NCI-H460 (cell line): Measurements from ENCODE around the gene PRKN. TPM values are rescaled to one million over a fixed set of nuclear protein-coding genes. Genes with fewer than 3 reads are reported as not detected.
"Not testable (repeated sequence)": the region's sequence is repeated elsewhere in the genome, so short reads cannot be mapped to it uniquely, and the experiment has no call there.

Experiments
- DNase-seq: peaks from one replicate; pipeline ENCODE4 v3.0.0-alpha.2; 2016; ENCODE audit warnings: low read depth; ENCODE audit errors: extremely low read depth
- total RNA-seq: library from RNA; depleted of rRNA; stranded (reverse); fragments of >200 nt; shearing (Covaris generic); gene quantifications from 2 replicates; pipeline ENCODE4 v1.2.3, GENCODE V29; 2014

The PRKN gene
- total RNA-seq, 1 experiment from 2014 or later: 20.4 TPM

DNA sequence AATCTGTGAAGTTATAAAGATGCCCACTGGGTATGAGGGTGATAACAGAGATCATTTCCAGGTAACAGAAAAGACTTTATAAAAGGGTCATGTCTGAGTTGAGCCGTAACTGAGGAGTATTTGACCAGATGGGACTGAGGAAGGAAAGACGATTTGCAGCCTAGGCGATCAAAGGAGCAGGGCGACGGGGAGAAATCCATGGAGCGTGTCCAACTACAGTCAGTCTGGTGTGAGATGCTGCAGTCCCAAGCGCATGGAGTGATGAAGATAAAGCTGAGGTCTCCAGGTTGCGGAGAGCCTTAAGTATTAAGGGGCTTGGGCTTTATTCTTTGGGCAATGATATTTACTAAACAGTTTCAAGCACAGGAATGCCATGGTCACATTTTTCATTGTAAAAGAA lies 166.7 kb downstream of the PRKN start:
- no peak for DNase-seq

DNA sequence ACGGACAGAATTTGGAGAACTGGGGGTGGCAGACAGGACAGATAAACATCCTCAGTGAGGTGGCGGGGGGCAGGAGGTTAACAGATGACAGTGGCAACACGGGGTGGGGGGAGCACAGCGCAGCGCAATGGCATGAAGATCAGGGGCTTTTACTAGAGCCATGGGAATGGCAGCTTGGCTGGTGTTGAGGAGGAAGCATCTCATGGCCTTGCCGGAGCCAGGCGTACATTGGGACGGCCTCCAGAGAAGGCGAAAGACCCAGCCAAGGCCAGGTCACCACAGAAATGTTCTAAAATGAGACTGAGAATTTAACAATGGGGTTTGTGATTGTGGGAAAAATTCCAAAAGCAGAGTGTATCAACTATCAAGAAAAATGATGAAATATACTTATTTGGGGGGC lies 173.0 kb downstream of the PRKN start:
- no peak for DNase-seq

DNA sequence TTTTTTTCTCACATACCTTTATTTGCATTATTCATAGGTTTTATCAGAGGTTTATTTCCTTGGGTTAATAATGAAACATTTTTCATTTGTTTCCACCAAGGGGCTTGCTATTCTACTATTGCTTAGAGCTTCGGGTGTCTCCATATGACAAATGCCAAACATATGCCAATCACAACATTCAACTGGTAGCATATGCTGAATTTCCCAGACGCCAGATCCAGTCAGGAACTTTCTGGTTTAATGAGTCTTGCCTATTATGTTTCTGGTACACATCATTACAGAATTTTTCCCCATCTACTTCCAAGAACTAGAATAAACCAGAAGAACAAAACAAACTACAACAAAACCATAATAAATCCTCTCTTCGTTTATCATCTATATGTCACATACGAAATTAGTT lies 180.7 kb downstream of the PRKN start:
- no peak for DNase-seq

DNA sequence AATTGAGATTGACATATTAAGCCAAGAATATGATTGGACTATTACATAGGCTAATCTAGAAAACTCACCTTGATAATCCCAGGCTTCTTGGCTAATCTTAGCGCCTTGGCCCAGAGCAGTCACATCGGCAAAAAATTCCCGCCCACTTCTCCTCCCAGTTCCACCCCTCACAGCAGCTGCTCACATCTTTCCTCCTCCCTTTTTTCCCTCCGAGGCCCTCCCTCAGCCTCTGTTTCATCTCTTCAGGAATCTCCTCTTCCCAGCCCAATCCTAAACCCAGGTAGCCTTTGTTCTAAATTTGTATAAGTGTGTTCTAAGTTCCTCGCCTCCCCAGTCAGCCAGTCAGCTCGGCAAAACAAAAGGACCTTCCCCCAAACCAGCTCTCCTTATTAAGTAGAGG lies 184.3 kb downstream of the PRKN start:
- no peak for DNase-seq

DNA sequence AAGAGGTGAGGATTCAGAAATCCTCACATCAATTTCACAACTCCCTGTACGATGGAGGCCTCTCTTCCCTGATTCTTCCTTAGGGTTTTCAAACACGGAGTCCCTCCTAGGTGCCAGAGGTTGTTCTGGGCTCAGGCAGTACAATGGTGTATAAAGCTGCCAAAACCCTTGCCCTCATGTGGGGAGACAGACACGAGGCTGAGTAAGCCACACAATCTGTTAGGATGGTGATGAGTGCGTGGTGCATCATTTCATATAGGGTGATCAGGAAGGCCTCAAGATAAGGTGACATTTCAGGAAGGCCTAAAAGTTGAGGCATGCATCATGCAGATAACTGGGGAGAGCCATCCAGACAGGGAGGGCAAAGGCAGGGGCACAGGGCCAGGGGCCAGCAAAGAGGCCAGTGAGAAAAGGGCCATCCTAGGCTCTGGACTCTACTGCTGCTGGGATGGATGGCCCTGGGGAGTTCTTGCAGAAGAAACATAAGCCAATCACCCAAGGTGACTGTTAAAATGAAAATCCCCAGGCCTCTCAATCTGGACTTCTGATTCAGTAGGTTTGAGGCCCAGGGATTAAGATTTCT lies 186.5 kb downstream of the PRKN start:
- DNase-seq: no peak

DNA sequence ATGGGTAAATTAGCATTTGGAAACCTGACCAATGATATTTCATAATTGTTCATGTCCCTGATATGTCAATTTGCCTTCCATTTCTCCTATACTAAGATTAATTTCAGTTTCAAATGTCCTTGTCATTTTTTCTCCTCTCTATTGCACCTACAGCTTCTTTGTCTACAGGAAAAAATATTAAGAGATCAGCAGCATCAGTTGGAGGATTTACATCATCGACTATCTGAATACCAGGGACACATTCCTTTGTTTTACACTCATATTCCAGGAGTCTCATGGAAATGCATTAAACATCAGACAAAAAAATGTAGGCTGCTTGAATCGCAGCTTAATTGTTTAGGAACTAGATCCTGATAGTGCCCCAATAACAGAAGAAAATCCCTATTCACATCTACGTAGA lies 188.2 kb downstream of the PRKN start:
- no peak for DNase-seq

DNA sequence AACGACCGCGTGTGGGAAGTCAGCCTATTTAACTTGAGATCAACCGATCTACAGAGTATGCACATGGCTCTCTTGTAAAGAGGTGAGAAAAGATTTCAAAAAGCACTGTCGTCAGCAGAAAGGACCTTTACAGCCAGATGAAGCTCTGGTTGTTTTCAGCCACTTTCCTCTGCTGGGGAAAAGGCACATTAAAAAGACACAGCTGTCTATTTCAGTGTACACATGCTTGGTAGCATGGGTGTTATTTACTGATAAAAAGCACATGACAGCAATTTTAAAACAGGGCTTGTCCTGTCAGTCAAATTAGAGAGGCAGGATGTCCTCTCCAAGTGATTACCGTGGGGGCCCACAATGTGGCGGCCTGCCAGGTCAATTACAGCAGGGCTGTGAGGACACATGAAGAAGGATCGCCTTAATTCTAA lies 188.9 kb downstream of the PRKN start:
- DNase-seq: no peak

DNA sequence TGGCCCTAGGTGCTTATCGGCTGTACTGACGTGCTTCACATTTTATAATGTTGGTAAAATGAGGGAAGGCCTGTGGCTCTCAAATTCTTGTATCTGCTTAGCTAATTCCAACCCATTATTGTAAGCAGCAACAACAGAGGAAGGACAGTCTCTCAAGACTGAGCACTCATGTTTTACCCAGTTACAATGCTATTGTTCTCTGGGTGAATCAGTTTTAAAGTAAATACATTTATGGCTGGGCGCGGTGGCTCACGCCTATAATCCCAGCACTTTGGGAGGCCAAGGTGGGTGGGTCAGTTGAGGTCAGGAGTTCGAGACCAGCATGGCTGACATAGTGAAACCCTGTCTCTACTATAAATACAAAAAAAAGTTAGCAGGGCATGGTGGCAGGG lies 194.6 kb downstream of the PRKN start:
- no peak for DNase-seq

DNA sequence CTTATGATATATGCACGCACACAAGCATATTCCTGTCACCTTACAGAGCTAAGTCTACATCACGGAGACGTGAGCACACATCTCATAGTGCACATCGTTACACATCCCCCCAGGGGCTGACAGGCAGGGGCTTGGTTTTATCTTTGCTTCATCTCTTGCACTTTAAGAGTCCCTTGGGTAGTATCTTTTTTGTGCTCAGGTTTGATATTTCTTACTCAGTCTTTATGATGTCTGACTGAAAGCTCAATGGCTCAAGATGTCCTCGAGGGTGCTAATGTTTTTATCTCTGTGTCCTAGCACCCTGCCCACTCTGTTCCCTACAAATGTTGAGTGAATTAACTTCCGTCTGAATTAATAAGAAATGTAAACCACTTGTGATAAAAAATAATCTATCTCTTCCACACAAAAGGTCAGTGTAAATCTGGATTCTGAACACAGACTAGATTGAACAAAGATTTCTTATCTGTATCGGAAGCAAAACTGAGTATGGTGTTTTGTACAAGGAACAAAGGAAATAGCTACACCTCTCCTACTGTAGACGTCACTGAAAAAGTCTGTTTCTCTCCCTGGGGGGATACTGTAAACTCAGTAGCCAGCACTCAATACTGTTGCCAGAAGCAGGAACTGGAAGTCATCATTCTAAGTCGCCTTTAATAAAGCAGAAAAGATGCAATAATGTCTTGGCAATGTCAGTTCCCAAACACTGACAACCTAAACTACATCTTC lies 195.1 kb downstream of the PRKN start:
- no peak for DNase-seq

DNA sequence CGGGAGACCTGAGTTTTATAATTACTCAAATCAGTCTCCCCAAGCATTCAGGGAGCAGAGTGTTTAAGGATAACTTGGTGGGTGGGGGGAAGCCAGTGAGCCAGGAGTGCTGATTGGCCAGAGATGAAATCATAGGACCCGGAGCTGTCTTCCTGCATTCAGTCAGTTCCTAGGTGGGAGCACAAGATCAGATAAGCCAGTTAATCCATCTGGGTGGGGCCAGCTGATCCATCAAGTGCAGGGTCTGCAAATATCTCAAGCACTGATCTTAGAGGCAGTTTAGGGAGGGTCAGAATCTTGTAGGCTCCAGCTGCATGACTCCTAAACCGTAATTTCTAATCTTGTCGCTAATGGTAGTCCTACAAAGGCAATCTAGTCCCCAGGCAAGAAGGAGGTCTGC lies 196.2 kb downstream of the PRKN start:
- not testable (repeated sequence) for DNase-seq

DNA sequence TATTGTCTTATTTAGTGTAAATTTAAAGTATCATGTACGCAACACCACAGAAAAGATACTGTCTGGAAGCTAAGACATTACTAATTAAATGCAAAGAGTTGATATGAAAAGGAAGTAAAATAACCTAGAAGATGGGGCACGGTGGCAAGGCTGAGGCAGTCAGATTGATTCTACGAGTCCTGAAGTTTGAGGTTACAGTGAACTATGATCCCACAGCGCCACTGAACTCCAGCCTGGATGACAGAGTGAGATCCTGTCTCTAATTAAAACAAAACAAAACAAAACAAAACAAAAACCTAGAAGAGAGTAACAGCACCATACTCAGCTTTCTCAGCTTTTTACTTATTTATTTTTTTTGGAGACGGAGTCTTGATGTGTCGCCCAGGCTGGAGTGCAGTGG lies 199.0 kb downstream of the PRKN start:
- no peak for DNase-seq

DNA sequence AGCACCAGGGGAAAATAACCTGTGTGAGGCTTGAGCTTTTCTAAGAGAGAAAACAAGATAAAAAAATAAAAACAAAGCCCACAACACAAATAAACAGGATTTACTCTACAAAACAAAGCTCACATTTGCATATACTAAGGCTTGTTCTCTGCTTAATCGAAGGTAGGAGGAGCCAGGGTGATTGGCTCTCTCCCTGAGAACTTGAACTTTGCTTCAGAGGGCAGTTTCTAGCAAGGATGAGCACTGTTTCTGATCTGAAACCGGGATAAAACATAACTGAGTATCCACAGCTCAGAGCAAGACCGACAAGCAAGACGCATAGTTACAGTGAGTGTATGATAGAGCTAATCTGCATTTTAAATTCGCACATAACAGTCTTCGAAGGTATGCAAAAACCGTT lies 200.6 kb downstream of the PRKN start:
- DNase-seq: no peak

DNA sequence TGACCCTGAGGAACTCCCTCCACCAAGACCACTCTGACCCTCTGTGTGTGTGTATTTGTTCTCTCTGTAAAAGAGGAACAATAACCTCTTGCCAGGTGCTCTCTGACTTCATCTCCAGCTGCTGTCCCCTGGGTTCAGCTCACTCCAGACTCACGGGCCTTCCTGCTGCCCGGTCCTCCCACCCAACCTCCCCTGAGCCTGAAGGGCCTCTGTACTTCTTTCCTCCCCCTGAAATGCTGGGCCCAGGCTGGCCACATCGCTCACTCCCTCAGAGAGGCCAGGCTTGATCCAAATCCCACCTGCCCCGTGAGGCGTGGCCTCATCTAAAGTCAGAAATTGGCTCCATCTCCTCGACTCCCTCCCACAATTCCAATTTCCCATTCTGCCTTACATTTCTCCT lies 202.4 kb downstream of the PRKN start:
- DNase-seq: no peak

DNA sequence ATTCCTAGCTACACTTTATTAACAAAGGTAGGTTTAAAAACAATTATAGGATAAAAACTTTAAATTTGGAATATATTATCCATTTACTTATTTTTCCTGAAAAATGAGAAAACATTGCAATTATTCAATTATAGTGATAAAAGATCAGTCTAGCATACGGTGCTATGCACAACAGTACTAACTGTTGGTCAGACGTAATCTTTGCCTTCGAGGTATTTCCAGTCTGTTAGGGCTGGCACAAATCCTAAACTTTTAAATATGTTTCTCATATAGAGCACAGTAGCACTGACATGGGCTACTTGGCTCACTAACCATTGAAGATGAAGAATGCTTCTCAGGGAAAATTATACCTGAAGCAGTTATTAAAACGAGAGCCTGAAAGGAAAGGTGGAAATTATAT lies 214.8 kb downstream of the PRKN start:
- DNase-seq: no peak

DNA sequence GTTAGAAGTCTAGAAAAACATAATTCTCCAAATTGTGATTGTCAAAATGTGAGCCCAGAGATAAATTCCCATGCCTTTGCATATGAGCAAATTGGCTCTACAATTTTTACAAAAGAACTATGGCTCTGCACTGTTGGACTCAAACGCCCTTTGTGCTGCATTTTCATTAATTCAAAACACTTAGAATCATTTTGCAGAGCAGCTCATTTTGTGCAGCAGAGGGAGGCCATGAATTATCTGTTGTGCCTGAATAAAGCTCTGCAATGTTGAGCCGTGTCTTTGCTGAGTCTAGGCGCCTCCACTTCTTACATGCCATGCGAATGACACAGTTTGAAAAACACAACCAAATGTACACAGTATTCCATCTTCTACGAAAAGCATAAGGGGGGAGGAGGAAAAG lies 230.2 kb downstream of the PRKN start:
- no peak for DNase-seq

DNA sequence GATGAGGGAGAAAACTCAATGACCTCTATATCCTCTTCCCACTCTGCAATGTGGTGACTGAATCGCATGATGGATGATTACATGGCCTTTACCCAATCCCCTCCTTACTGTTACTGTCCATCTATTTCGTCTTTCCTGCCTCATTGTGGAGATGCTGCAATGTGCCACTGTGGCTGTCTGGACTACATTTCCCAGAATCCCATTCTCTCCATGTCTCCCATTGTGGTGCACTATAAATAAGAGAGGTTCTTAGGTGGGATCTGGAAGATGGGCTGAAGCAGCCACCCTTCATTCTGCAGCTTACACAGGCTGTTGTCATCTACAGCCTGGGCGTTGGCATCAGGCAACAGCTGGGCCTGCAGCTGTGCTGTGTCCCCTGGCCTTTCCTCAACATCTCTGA lies 233.6 kb downstream of the PRKN start:
- DNase-seq: no peak

DNA sequence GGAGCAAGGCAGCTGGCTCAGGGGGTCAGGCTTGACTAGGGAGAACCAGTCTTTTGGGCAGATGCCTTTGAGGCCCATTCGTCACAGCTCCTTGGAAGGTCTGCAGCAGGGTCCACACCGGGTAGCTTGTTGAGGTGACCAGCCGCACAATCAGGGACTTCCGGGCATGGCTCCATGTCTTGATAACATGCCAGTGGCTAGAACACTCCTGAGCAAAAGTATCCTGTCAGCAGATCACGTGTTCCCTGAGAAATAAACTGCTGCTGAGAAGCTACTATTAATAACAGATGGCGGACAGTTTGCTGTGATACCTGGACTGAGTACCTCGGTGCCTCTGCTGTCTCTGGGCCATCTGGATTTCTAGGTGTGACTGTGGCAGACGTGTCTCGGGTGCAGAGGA lies 235.9 kb downstream of the PRKN start:
- DNase-seq: no peak

DNA sequence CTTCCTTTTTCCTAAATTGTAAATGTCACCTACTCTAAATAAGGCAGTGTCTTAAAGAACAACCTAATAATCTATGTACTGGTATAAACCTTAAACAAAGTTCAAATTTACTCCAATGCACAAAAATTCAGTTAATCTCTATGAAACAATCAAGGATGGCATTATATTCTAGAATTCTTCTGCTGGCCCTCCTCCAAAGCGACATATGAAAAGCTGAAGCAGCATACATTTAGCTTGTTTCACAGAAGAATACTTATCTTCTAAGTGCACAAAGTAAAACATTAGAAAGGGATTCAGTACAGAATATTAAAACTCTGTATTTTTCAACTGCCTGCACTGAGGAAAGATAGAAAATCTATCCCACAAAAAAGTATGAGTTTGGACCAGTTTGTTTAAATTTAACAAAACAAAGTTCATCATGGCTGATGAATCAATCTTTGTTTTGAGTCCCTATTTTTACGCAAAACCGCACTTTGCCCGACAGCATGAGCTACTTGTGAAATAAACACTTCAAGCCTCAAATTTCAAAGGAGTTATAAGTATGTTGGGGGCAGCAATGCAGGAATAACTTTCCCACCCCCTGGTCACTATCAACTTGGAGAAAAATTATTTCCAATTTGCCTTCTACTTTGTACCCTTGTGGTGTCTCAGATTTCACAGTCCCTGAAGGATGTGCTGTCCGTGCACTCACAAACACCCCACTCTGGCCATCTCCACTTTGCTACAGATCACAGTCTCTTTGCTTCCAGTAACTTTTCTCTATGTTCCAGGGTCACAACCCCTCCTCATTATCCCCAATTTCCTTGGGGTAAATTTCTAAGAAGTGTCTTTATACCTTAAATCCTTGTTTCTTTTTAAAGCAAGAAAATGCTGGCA lies 238.2 kb downstream of the PRKN start:
- DNase-seq: no peak

DNA sequence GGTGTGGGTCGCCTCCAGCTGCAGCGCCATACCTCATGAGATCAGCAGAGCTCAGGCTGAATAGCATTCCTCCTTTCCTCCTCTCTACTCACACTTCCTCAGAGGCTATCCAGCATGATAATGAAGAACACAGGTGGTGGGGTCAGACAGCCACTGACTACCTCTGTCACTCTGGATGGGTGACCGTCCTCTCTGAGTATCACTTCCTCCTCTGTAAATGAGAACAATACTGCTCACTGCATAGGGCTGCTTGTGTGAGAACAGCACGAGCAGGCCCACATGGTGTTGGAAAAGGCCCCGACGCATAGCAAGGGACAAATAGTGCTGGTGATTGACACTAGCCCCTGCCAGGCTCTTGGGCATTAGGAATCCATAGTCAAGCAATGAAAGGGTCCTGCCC lies 239.1 kb downstream of the PRKN start:
- DNase-seq: no peak

DNA sequence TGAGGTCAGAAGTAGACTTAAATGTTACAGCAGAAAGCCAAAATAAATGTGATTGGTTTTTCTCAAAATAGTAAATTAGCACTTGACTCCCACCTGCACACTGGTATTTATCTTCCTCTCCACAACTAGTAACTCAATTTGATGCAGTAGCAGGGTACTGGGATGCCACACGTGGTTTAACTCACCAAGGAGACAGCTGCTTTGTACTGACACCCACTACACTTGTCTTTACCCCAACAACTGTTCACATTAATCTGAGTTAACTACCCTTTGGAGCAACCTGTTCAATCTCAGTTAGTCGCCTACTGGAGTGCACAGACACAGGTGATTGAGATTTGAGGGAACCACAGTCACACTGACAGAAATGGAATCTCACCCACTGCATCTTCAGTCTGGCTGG lies 242.1 kb downstream of the PRKN start:
- DNase-seq: no peak

DNA sequence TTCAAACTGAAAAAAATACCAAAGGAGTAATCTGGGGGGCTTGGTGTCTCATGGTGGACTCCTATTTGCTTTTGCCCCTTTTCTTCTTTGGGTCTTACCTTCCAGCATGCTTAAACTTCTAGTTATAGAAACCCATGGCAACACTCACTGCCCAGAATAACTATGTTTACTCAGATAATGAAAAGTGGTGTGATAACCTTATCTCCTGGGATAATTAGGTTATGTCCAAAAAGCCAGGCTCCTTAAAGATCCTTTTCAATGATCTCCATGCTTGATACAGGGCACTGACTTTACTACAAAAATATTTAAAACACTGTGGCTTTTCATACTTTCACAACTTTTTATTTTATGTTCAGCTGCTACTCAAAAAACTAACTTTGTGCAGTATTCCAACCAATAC lies 245.6 kb downstream of the PRKN start:
- no peak for DNase-seq

DNA sequence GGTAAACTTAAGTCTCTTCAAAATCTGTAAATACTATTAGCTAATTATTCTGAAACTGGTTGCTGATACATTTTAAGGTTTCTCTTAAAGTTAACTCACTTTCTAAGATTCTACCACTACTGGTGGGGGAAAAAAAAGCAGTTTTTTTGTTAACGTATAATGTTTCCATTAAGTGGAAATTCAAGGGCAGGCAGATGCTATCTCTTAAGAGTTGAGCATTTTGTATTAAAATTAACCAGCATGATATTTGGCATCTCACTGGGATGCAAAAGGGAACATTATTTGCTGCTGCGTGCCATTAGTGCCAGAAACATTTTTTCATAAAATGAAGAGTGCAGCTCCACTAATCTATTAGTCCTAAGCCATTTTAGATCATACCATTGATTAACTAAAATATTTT lies 246.2 kb downstream of the PRKN start:
- no peak for DNase-seq
